ENCODE measurements around the gene SLCO1A2. TPM values are rescaled to one million over a fixed set of nuclear protein-coding genes. Genes with fewer than 3 reads are reported as not detected.

The SLCO1A2 gene
- polyA plus RNA-seq, 4 donors: 0.01 to 0.10 TPM; not detected in 2

- DNase-seq: no peak
- Histone ChIP-seq H3K36me3 (ENCODE audit: control insufficient read depth in 3 of 3, insufficient read depth in 2 of 3, low read depth in 1 of 3, low read length in 3 of 3) (no peaks in the 10 kb centered on the region), H3K4me3 (ENCODE audit: low read depth in 1 of 3, low read length in 3 of 3) (no peak overlapping the region), H3K9me3 (ENCODE audit: control insufficient read depth in 2 of 2, insufficient read depth in 1 of 2, low read depth in 1 of 2, low read length in 1 of 2) (peaks cover 0 to 3% of the 10 kb centered on the region in 2 donors), H3K4me1 (ENCODE audit: control insufficient read depth in 3 of 3, insufficient read depth in 2 of 3, low read depth in 1 of 3, low read length in 2 of 3) (no peaks in the 10 kb centered on the region), H3K27ac (ENCODE audit: low read depth in 1 of 3, low read length in 2 of 3) (no peak overlapping the region), H3K27me3 (ENCODE audit: control insufficient read depth in 3 of 3, insufficient read depth in 3 of 3, low read length in 3 of 3) (no peaks in the 10 kb centered on the region)
- FAIRE-seq: no peak
Measured at GRCh38 chr12:21264232-21264631, 70.5 kb downstream of the SLCO1A2 start.

DNA sequence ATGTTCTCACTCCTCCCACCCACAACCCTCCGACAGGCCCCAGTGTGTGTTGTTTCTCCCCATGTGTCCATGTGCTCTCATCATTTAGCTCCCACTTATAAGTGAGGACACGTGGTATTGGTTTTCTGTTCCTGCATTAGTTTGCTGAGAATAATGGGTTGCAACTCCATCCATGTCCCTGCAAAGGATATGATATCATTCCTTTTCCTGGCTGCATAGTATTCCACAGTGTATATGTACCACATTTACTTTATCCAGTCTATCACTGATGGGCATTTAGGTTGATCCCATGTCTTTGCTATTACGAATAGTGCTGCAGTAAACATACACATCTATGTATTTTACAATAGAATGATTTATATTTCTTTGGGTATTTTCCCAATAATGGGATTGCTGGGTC is 77.5 kb downstream of the SLCO1A2 start:
- no peak overlapping the region for H3K27ac ChIP-seq (ENCODE audit: low read depth in 1 of 3, low read length in 2 of 3)
- no peak overlapping the region for H3K4me3 ChIP-seq (ENCODE audit: low read depth in 1 of 3, low read length in 3 of 3)
- 72 to 79% (median 74%) methylated on average over 3 of the region's 3 CpGs for WGBS, 3 donors
- H3K27me3 ChIP-seq (ENCODE audit: control insufficient read depth in 3 of 3, insufficient read depth in 3 of 3, low read length in 3 of 3): no peaks in the 10 kb centered on the region
- no peaks in the 10 kb centered on the region for H3K4me1 ChIP-seq (ENCODE audit: control insufficient read depth in 3 of 3, insufficient read depth in 2 of 3, low read depth in 1 of 3, low read length in 2 of 3)
- DNase-seq (no peak), FAIRE-seq (no peak)
- no peaks in the 10 kb centered on the region for H3K36me3 ChIP-seq (ENCODE audit: control insufficient read depth in 3 of 3, insufficient read depth in 2 of 3, low read depth in 1 of 3, low read length in 3 of 3)
- no peaks in the 10 kb centered on the region for H3K9me3 ChIP-seq (ENCODE audit: control insufficient read depth in 2 of 2, insufficient read depth in 1 of 2, low read depth in 1 of 2, low read length in 1 of 2)

DNA sequence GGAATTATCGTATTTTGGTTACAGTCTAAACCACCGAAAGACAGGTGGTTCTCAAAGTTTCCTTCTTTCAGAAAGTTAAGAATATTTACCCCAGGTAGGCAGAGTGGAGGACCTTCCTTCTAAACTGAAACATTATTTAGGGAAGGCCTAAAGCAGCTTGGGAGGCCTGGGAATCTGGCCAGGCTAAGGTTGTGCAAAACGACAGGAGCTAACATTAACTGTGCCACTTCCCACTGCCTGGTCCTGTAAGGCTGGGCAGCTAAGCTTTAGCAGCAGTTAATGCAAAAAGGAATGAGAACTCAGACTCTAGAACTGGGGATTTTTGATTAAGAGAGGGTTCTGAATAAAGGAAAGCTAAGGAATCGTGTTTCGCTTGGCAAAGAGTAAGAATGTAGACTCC is 82.6 kb downstream of the SLCO1A2 start:
- DNase-seq (no peak), FAIRE-seq (no peak)
- H3K36me3 ChIP-seq (ENCODE audit: control insufficient read depth in 3 of 3, insufficient read depth in 2 of 3, low read depth in 1 of 3, low read length in 3 of 3): no peaks in the 10 kb centered on the region
- 78 to 86% (median 81%) methylated on average over 5 of the region's 5 CpGs for WGBS, 3 donors
- no peak overlapping the region for H3K27ac ChIP-seq (ENCODE audit: low read depth in 1 of 3, low read length in 2 of 3)
- no peaks in the 10 kb centered on the region for H3K27me3 ChIP-seq (ENCODE audit: control insufficient read depth in 3 of 3, insufficient read depth in 3 of 3, low read length in 3 of 3)
- H3K9me3 ChIP-seq (ENCODE audit: control insufficient read depth in 2 of 2, insufficient read depth in 1 of 2, low read depth in 1 of 2, low read length in 1 of 2): no peaks in the 10 kb centered on the region
- H3K4me1 ChIP-seq (ENCODE audit: control insufficient read depth in 3 of 3, insufficient read depth in 2 of 3, low read depth in 1 of 3, low read length in 2 of 3): no peaks in the 10 kb centered on the region
- no peak overlapping the region for H3K4me3 ChIP-seq (ENCODE audit: low read depth in 1 of 3, low read length in 3 of 3)

GRCh38 chr12:21248679-21249078 is 86.0 kb downstream of the SLCO1A2 start:
- H3K36me3 ChIP-seq (ENCODE audit: control insufficient read depth in 3 of 3, insufficient read depth in 2 of 3, low read depth in 1 of 3, low read length in 3 of 3): no peaks in the 10 kb centered on the region
- no peak overlapping the region for H3K4me3 ChIP-seq (ENCODE audit: low read depth in 1 of 3, low read length in 3 of 3)
- no peak overlapping the region for H3K27ac ChIP-seq (ENCODE audit: low read depth in 1 of 3, low read length in 2 of 3)
- H3K9me3 ChIP-seq (ENCODE audit: control insufficient read depth in 2 of 2, insufficient read depth in 1 of 2, low read depth in 1 of 2, low read length in 1 of 2): no peaks in the 10 kb centered on the region
- FAIRE-seq (no peak), DNase-seq (no peak)
- no peaks in the 10 kb centered on the region for H3K27me3 ChIP-seq (ENCODE audit: control insufficient read depth in 3 of 3, insufficient read depth in 3 of 3, low read length in 3 of 3)
- 57 to 63% (median 59%) methylated on average over 1 of the region's 1 CpG for WGBS, 3 donors
- no peaks in the 10 kb centered on the region for H3K4me1 ChIP-seq (ENCODE audit: control insufficient read depth in 3 of 3, insufficient read depth in 2 of 3, low read depth in 1 of 3, low read length in 2 of 3)

DNA sequence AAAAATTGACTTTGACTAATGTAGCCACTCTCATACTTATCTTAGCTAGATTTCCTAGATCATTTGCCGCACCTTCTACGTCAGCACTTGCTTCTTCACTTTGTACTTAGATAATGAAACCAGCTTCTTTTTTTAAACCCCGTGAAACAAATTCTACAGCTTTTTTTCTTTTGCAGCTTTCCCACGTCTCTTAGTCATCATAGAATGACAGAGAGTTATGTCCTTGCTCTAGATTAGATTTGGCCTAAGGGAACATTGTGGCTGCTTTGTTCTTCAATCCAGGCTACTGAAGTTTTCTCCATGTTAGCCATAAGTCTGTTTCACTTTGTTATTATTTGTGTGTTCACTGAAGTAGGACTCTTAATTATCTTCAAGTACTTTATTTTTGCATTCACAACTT is 94.9 kb downstream of the SLCO1A2 start:
- Histone ChIP-seq H3K36me3 (ENCODE audit: control insufficient read depth in 3 of 3, insufficient read depth in 2 of 3, low read depth in 1 of 3, low read length in 3 of 3) (no peaks in the 10 kb centered on the region), H3K4me1 (ENCODE audit: control insufficient read depth in 3 of 3, insufficient read depth in 2 of 3, low read depth in 1 of 3, low read length in 2 of 3) (no peaks in the 10 kb centered on the region), H3K9me3 (ENCODE audit: control insufficient read depth in 2 of 2, insufficient read depth in 1 of 2, low read depth in 1 of 2, low read length in 1 of 2) (no peaks in the 10 kb centered on the region), H3K27ac (ENCODE audit: low read depth in 1 of 3, low read length in 2 of 3) (no peak overlapping the region), H3K4me3 (ENCODE audit: low read depth in 1 of 3, low read length in 3 of 3) (no peak overlapping the region), H3K27me3 (ENCODE audit: control insufficient read depth in 3 of 3, insufficient read depth in 3 of 3, low read length in 3 of 3) (no peaks in the 10 kb centered on the region)
- no peak for FAIRE-seq
- DNase-seq: no peak
- WGBS, 3 donors: 66 to 82% (median 66%) methylated on average over 4 of the region's 4 CpGs

- Histone ChIP-seq H3K4me3 (ENCODE audit: low read depth in 1 of 3, low read length in 3 of 3) (no peak overlapping the region), H3K4me1 (ENCODE audit: control insufficient read depth in 3 of 3, insufficient read depth in 2 of 3, low read depth in 1 of 3, low read length in 2 of 3) (no peaks in the 10 kb centered on the region), H3K27me3 (ENCODE audit: control insufficient read depth in 3 of 3, insufficient read depth in 3 of 3, low read length in 3 of 3) (no peaks in the 10 kb centered on the region), H3K27ac (ENCODE audit: low read depth in 1 of 3, low read length in 2 of 3) (no peak overlapping the region), H3K9me3 (ENCODE audit: control insufficient read depth in 2 of 2, insufficient read depth in 1 of 2, low read depth in 1 of 2, low read length in 1 of 2) (no peaks in the 10 kb centered on the region), H3K36me3 (ENCODE audit: control insufficient read depth in 3 of 3, insufficient read depth in 2 of 3, low read depth in 1 of 3, low read length in 3 of 3) (no peaks in the 10 kb centered on the region)
- DNase-seq (no peak), FAIRE-seq (no peak)
- 65 to 77% (median 71%) methylated on average over 5 of the region's 5 CpGs for WGBS, 3 donors
Measured at GRCh38 chr12:21234395-21234794, 100.3 kb downstream of the SLCO1A2 start.

DNA sequence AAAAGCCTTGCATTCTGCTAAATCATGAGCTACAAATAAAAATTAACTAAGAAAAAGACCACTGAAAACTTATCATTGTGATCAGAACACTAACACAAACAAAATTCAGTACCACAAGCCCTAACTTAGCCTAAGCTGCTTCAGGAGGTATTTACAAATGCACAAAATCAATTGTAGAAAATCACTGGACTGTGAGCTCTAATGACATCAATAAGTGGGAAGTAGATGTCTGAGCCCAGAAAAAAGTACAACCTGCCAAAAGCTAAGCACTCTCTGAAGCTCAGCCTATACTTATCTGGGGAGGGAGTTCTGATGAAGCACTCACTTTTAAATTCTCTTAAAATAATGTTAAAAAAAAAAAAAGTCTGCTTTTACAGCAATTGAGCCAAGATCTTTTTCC is 110.8 kb downstream of the SLCO1A2 start:
- no peaks in the 10 kb centered on the region for H3K4me1 ChIP-seq (ENCODE audit: control insufficient read depth in 3 of 3, insufficient read depth in 2 of 3, low read depth in 1 of 3, low read length in 2 of 3)
- FAIRE-seq: no peak
- H3K9me3 ChIP-seq (ENCODE audit: control insufficient read depth in 2 of 2, insufficient read depth in 1 of 2, low read depth in 1 of 2, low read length in 1 of 2): no peaks in the 10 kb centered on the region
- no peak for DNase-seq
- H3K27ac ChIP-seq (ENCODE audit: low read depth in 1 of 3, low read length in 2 of 3): no peak overlapping the region
- H3K36me3 ChIP-seq (ENCODE audit: control insufficient read depth in 3 of 3, insufficient read depth in 2 of 3, low read depth in 1 of 3, low read length in 3 of 3): no peaks in the 10 kb centered on the region
- H3K4me3 ChIP-seq (ENCODE audit: low read depth in 1 of 3, low read length in 3 of 3): no peak overlapping the region
- no peaks in the 10 kb centered on the region for H3K27me3 ChIP-seq (ENCODE audit: control insufficient read depth in 3 of 3, insufficient read depth in 3 of 3, low read length in 3 of 3)

GRCh38 chr12:21221778-21222177 is 112.9 kb downstream of the SLCO1A2 start:
- H3K9me3 ChIP-seq (ENCODE audit: control insufficient read depth in 2 of 2, insufficient read depth in 1 of 2, low read depth in 1 of 2, low read length in 1 of 2): no peaks in the 10 kb centered on the region
- no peak overlapping the region for H3K27ac ChIP-seq (ENCODE audit: low read depth in 1 of 3, low read length in 2 of 3)
- DNase-seq (no peak), FAIRE-seq (no peak)
- H3K27me3 ChIP-seq (ENCODE audit: control insufficient read depth in 3 of 3, insufficient read depth in 3 of 3, low read length in 3 of 3): no peaks in the 10 kb centered on the region
- no peaks in the 10 kb centered on the region for H3K36me3 ChIP-seq (ENCODE audit: control insufficient read depth in 3 of 3, insufficient read depth in 2 of 3, low read depth in 1 of 3, low read length in 3 of 3)
- H3K4me1 ChIP-seq (ENCODE audit: control insufficient read depth in 3 of 3, insufficient read depth in 2 of 3, low read depth in 1 of 3, low read length in 2 of 3): no peaks in the 10 kb centered on the region
- H3K4me3 ChIP-seq (ENCODE audit: low read depth in 1 of 3, low read length in 3 of 3): no peak overlapping the region

DNA sequence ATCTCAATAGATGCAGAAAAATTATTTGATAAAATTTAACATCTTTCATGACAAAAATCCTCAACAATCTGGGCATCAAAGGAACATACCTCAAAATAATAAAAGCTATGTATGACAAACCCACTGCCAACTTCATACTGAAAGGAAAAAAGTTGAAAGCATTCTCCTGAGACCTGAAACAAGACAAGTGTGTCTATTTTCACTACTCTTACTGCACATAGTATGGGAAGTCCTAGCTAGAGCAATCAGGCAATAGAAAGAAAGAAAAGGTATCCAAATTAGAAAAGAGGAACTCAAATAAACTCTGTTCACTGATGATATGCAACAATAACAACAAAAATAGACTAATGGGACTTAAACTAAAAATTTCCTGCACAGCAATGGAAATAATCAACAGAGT is 113.6 kb downstream of the SLCO1A2 start:
- H3K27ac ChIP-seq (ENCODE audit: low read depth in 1 of 3, low read length in 2 of 3): no peak overlapping the region
- H3K4me1 ChIP-seq (ENCODE audit: control insufficient read depth in 3 of 3, insufficient read depth in 2 of 3, low read depth in 1 of 3, low read length in 2 of 3): no peaks in the 10 kb centered on the region
- H3K9me3 ChIP-seq (ENCODE audit: control insufficient read depth in 2 of 2, insufficient read depth in 1 of 2, low read depth in 1 of 2, low read length in 1 of 2): no peaks in the 10 kb centered on the region
- FAIRE-seq: no peak
- H3K27me3 ChIP-seq (ENCODE audit: control insufficient read depth in 3 of 3, insufficient read depth in 3 of 3, low read length in 3 of 3): no peaks in the 10 kb centered on the region
- no peak for DNase-seq
- H3K4me3 ChIP-seq (ENCODE audit: low read depth in 1 of 3, low read length in 3 of 3): no peak overlapping the region
- H3K36me3 ChIP-seq (ENCODE audit: control insufficient read depth in 3 of 3, insufficient read depth in 2 of 3, low read depth in 1 of 3, low read length in 3 of 3): no peaks in the 10 kb centered on the region
